IMR-90 (cell line): ENCODE results near the gene MORN4. TPM values are rescaled to one million over a fixed set of nuclear protein-coding genes. Genes with fewer than 3 reads are reported as not detected.

Experiments used
- ATAC-seq: fragments of 200-7000 bp; cut with Tn5 transposase; 2 replicates; pipeline ENCODE4 v1.9.1; 2020; ENCODE audit warnings: low read depth, mild to moderate bottlenecking, moderate library complexity
- BruUV-seq: library from RNA; stranded (reverse); fragments of 400-500 nt; replicated peaks from 2 replicates; lab custom pipeline; 2021; lab: Mats Ljungman, UMichigan
- CTCF ChIA-PET: fragments of 300-600 bp; formaldehyde crosslinking; extraction: SDS; loops from one replicate; lab custom pipeline; 2021; ENCODE audit warnings: antibody characterized with exemption; lab: Yijun Ruan, JAX
- POLR2A ChIA-PET: fragments of 300-600 bp; sonication (Branson Sonifier 250); formaldehyde crosslinking; loops from one replicate; lab custom pipeline; 2022; ENCODE audit warnings: antibody characterized with exemption; ENCODE audit not compliant: unreplicated experiment; lab: Charles Lee
- DNase-seq: peaks from one replicate; pipeline ENCODE4 v3.0.0; 2013
- H2AFZ ChIP-seq: replicated peaks from 2 replicates; pipeline ENCODE3; 2013; ENCODE audit warnings: low read length, mild to moderate bottlenecking; ENCODE audit not compliant: poor library complexity
- H2AK5ac ChIP-seq: 2 replicates; pipeline ENCODE4 v1.6.1; 2013; ENCODE audit warnings: low read depth, low read length, inconsistent platforms
- H2AK9ac ChIP-seq: replicated peaks from 2 replicates; pipeline ENCODE3; 2013; ENCODE audit warnings: mild to moderate bottlenecking, low read depth, low read length, moderate library complexity; ENCODE audit not compliant: poor library complexity
- H2BK120ac ChIP-seq: 2 replicates; pipeline ENCODE4 v1.6.1; 2013; ENCODE audit warnings: low read depth, low read length, inconsistent platforms
- H2BK15ac ChIP-seq: 3 replicates; pipeline ENCODE4 v1.6.1; 2013; ENCODE audit warnings: low read depth, low read length, inconsistent platforms
- H2BK20ac ChIP-seq: 2 replicates; pipeline ENCODE4 v1.6.1; 2013; ENCODE audit warnings: low read depth, mild to moderate bottlenecking, inconsistent platforms, low read length, moderate library complexity
- H2BK5ac ChIP-seq: 2 replicates; pipeline ENCODE4 v1.6.1; 2013; ENCODE audit warnings: mild to moderate bottlenecking, low read depth, low read length, inconsistent platforms; ENCODE audit not compliant: poor library complexity, severe bottlenecking
- H3K14ac ChIP-seq: replicated peaks from 2 replicates; pipeline ENCODE4 v1.6.1; 2013; ENCODE audit warnings: low read depth, low read length, inconsistent platforms
- H3K18ac ChIP-seq: 2 replicates; pipeline ENCODE4 v1.6.1; 2013; ENCODE audit warnings: low read depth, low read length, control low read depth
- H3K23ac ChIP-seq: 2 replicates; pipeline ENCODE4 v1.6.1; 2013; ENCODE audit warnings: low read depth, low read length, inconsistent platforms
- H3K27ac ChIP-seq: 2 replicates; pipeline ENCODE4 v1.5.1; 2013; ENCODE audit warnings: mild to moderate bottlenecking, control low read depth, low read length; ENCODE audit not compliant: insufficient read depth
- H3K27me3 ChIP-seq: 2 replicates; pipeline ENCODE4 v1.6.1; 2013; ENCODE audit warnings: low read length; ENCODE audit not compliant: control insufficient read depth, insufficient read depth
- H3K36me3 ChIP-seq: 2 replicates; pipeline ENCODE4 v1.6.1; 2013; ENCODE audit warnings: low read length, mixed read lengths; ENCODE audit not compliant: control insufficient read depth, insufficient read depth
- H3K4ac ChIP-seq: 2 replicates; pipeline ENCODE4 v1.6.1; 2013; ENCODE audit warnings: low read depth, low read length, inconsistent platforms
- H3K4me1 ChIP-seq: 2 replicates; pipeline ENCODE4 v1.6.1; 2013; ENCODE audit warnings: low read length, mixed read lengths; ENCODE audit not compliant: control insufficient read depth, insufficient read depth
- H3K4me2 ChIP-seq: 2 replicates; pipeline ENCODE4 v1.6.1; 2013; ENCODE audit warnings: low read depth, mild to moderate bottlenecking, control low read depth, low read length, moderate library complexity
- H3K4me3 ChIP-seq: 2 replicates; pipeline ENCODE4 v1.5.1; 2013; ENCODE audit warnings: low read depth, mild to moderate bottlenecking, control low read depth, low read length, moderate library complexity; ENCODE audit not compliant: insufficient read depth
- H3K56ac ChIP-seq: 2 replicates; pipeline ENCODE4 v1.6.1; 2013; ENCODE audit warnings: low read length, inconsistent platforms; ENCODE audit not compliant: insufficient read depth; ENCODE audit errors: extremely low read depth
- H3K79me1 ChIP-seq, 2 experiments: 2 replicates each; pipeline ENCODE4 v1.6.1; 2013; ENCODE audit warnings: low read length in 2 of 2, inconsistent platforms in 1 of 2, low read depth in 1 of 2
- H3K9ac ChIP-seq: 2 replicates; pipeline ENCODE4 v1.6.1; 2013; ENCODE audit warnings: low read depth, low read length, control low read depth
- H3K9me1 ChIP-seq: 2 replicates; pipeline ENCODE4 v1.6.1; 2013; ENCODE audit warnings: low read length, inconsistent platforms; ENCODE audit not compliant: insufficient read depth
- H3K9me3 ChIP-seq: 2 replicates; pipeline ENCODE4 v1.6.1; 2013; ENCODE audit warnings: low read length; ENCODE audit not compliant: control insufficient read depth, insufficient read depth
- H4K20me1 ChIP-seq: 2 replicates; pipeline ENCODE4 v1.6.1; 2013; ENCODE audit warnings: low read length, inconsistent platforms; ENCODE audit not compliant: insufficient read depth
- H4K5ac ChIP-seq: 2 replicates; pipeline ENCODE4 v1.6.1; 2013; ENCODE audit warnings: mild to moderate bottlenecking, low read depth, low read length, control low read depth
- H4K8ac ChIP-seq, 2 experiments: 2 replicates each; pipeline ENCODE4 v1.6.1; 2013; ENCODE audit warnings: low read depth in 2 of 2, low read length in 2 of 2, control low read depth in 1 of 2, inconsistent platforms in 1 of 2
- H4K91ac ChIP-seq: 2 replicates; pipeline ENCODE4 v1.6.1; 2013; ENCODE audit warnings: low read depth, low read length, inconsistent platforms; ENCODE audit not compliant: insufficient read depth
- BHLHE40 ChIP-seq: fragments of 150-350 bp; IDR thresholded peaks from 2 replicates; pipeline ENCODE4 v1.6.1; 2016; ENCODE audit warnings: mild to moderate bottlenecking, low read depth, low read length
- CHD1 ChIP-seq: IDR thresholded peaks from 2 replicates; pipeline ENCODE4 v1.6.1; 2012; ENCODE audit warnings: low read depth, low read length, improper control_type of control experiment
- CTCF ChIP-seq: conservative IDR thresholded peaks from 2 replicates; pipeline ENCODE4 v1.5.1; 2012; ENCODE audit warnings: mild to moderate bottlenecking, low read depth, low read length, improper control_type of control experiment
- FOS ChIP-seq: fragments of 150-350 bp; IDR thresholded peaks from 2 replicates; pipeline ENCODE4 v1.6.1; 2016; ENCODE audit warnings: low read depth, low read length
- MAFK ChIP-seq: IDR thresholded peaks from 2 replicates; pipeline ENCODE4 v1.6.1; 2012; ENCODE audit warnings: low read depth, low read length, improper control_type of control experiment
- MAZ ChIP-seq: IDR thresholded peaks from 2 replicates; pipeline ENCODE4 v1.6.1; 2012; ENCODE audit warnings: low read depth, mild to moderate bottlenecking, low read length, improper control_type of control experiment, moderate library complexity, borderline replicate concordance
- MXI1 ChIP-seq: IDR thresholded peaks from 2 replicates; pipeline ENCODE4 v1.6.1; 2012; ENCODE audit warnings: low read depth, mild to moderate bottlenecking, low read length, moderate library complexity, borderline replicate concordance
- NFE2L2 ChIP-seq: fragments of 150-350 bp; IDR thresholded peaks from 2 replicates; pipeline ENCODE4 v1.6.1; 2016; ENCODE audit warnings: low read depth, mild to moderate bottlenecking, low read length
- POLR2A ChIP-seq: IDR thresholded peaks from 2 replicates; pipeline ENCODE4 v1.6.1; 2012; ENCODE audit warnings: mild to moderate bottlenecking, low read depth, low read length
- RAD21 ChIP-seq: IDR thresholded peaks from 2 replicates; pipeline ENCODE4 v1.6.1; 2012; ENCODE audit warnings: low read length, improper control_type of control experiment
- RCOR1 ChIP-seq: IDR thresholded peaks from 2 replicates; pipeline ENCODE4 v1.6.1; 2012; ENCODE audit warnings: mild to moderate bottlenecking, low read length, improper control_type of control experiment; ENCODE audit not compliant: insufficient replicate concordance
- RFX5 ChIP-seq: IDR thresholded peaks from 2 replicates; pipeline ENCODE4 v1.8.0; 2012; ENCODE audit warnings: low read depth, mild to moderate bottlenecking, low read length, moderate library complexity
- SMC3 ChIP-seq: fragments of 150-350 bp; IDR thresholded peaks from 2 replicates; pipeline ENCODE4 v1.6.1; 2016; ENCODE audit warnings: low read depth, mild to moderate bottlenecking, antibody characterized with exemption, low read length, moderate library complexity
- WGBS, 2 experiments: methylation state at CpG; one replicate each; pipeline versions ENCODE4 v1.1.5 to v1.1.7; 2013; ENCODE audit warnings: missing lambda C conversion rate in 2 of 2; ENCODE audit not compliant: insufficient read length in 1 of 2; ENCODE audit errors: extremely low coverage in 2 of 2; 5-methylcytosine and 5-hydroxymethylcytosine counted together
- dilution Hi-C: fragments of 300-500 bp; cut with HindIII; formaldehyde crosslinking; loops from one replicate; pipeline ENCODE4 v1.14.3; 2018; ENCODE audit warnings: low sequenced_read_pairs; ENCODE audit not compliant: unreplicated experiment
- in situ Hi-C: fragments of 300-500 bp; cut with MboI; formaldehyde crosslinking; loops from 3 replicates; pipeline ENCODE4 v1.14.3; 2019; ENCODE audit warnings: low sequenced_read_pairs, inconsistent platforms, mixed read lengths
- intact Hi-C: fragments of 100-400 bp; cut with micrococcal nuclease; formaldehyde crosslinking; loops from 2 replicates; pipeline ENCODE4 v1.10.0; 2022
- polyA plus RNA-seq, 3 experiments: library from polyadenylated mRNA; depleted of rRNA; stranded (reverse); fragments of >200 nt; gene quantifications; 2 replicates each; pipeline ENCODE4 v1.2.3, GENCODE V29; 2012; ENCODE audit warnings: low replicate concordance in 1 of 3
- total RNA-seq: library from RNA; depleted of rRNA; stranded (reverse); fragments of >200 nt; gene quantifications from 2 replicates; pipeline ENCODE4 v1.2.3, GENCODE V29; 2012
- TF ChIP-seq, protein P1 (sequence below): fragments of 150-350 bp; IDR thresholded peaks from 2 replicates; pipeline ENCODE4 v1.6.1; 2017; ENCODE audit warnings: mild to moderate bottlenecking, antibody characterized with exemption, low read length, low read depth
- TF ChIP-seq, protein P2 (sequence below): fragments of 150-350 bp; IDR thresholded peaks from 2 replicates; pipeline ENCODE4 v1.6.1; 2016; ENCODE audit warnings: low read depth, mild to moderate bottlenecking, low read length, moderate library complexity, borderline replicate concordance

The MORN4 gene
- total and polyA plus RNA-seq, 2 of the 4 experiments (the other 2 are of a cell fraction), result 3.2 to 8.4 TPM

- Histone ChIP-seq H2AK9ac (no peak overlapping the region), H4K91ac (no peak overlapping the region), H2BK15ac (no peak overlapping the region), H3K4ac (no peak overlapping the region), H3K4me3 (no peak overlapping the region), H3K18ac (no peak overlapping the region), H3K4me2 (no peak overlapping the region), H3K27me3 (no peaks in the 10 kb centered on the region), H2BK5ac (no peak overlapping the region), H3K23ac (no peak overlapping the region), H2AK5ac (no peak overlapping the region), H3K14ac (no peak overlapping the region), H3K9me3 (no peaks in the 10 kb centered on the region), H3K36me3 (no peaks in the 10 kb centered on the region), H2BK120ac (no peak overlapping the region), H2AFZ (no peak overlapping the region), H3K4me1 (no peaks in the 10 kb centered on the region), H3K56ac (no peak overlapping the region), H3K79me1 (no peaks in the 10 kb centered on the region), H2BK20ac (no peak overlapping the region), H3K9me1 (no peaks in the 10 kb centered on the region), H4K8ac (no peak overlapping the region), H4K20me1 (no peaks in the 10 kb centered on the region), H3K9ac (no peak overlapping the region), H4K5ac (no peak overlapping the region), H3K27ac (no peak overlapping the region)
- intact Hi-C loops (no loop called here), in situ Hi-C loops (no loop called here), dilution Hi-C loops (no loop called here)
- CTCF ChIA-PET, result interaction anchor here (0.6 to 1.6 kb wide), 3 partner anchors 11 to 59 kb away, joined by 3 to 7 read pairs (median 4); no protein-coding TSS in a partner anchor
- BruUV-seq, result no TSS peak
- DNase-seq (no peak), ATAC-seq (no peak)
- POLR2A ChIA-PET, result no interaction called here
- 81% methylated on average over 3 of the region's 13 CpGs; no CpG with 5 or more reads in 1 of the 2 experiments for WGBS, 2 experiments
- TF ChIP-seq FOS (no peak), MAFK (no peak), MAZ (no peak), POLR2A (no peak), NFE2L2 (no peak), RFX5 (no peak), RAD21 (no peak), MXI1 (no peak), BHLHE40 (no peak), SMC3 (no peak), CTCF (no peak), CHD1 (no peak), RCOR1 (no peak)
- TF ChIP-seq, protein P1, sequence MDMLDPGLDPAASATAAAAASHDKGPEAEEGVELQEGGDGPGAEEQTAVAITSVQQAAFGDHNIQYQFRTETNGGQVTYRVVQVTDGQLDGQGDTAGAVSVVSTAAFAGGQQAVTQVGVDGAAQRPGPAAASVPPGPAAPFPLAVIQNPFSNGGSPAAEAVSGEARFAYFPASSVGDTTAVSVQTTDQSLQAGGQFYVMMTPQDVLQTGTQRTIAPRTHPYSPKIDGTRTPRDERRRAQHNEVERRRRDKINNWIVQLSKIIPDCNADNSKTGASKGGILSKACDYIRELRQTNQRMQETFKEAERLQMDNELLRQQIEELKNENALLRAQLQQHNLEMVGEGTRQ, result no peak
- TF ChIP-seq, protein P2, sequence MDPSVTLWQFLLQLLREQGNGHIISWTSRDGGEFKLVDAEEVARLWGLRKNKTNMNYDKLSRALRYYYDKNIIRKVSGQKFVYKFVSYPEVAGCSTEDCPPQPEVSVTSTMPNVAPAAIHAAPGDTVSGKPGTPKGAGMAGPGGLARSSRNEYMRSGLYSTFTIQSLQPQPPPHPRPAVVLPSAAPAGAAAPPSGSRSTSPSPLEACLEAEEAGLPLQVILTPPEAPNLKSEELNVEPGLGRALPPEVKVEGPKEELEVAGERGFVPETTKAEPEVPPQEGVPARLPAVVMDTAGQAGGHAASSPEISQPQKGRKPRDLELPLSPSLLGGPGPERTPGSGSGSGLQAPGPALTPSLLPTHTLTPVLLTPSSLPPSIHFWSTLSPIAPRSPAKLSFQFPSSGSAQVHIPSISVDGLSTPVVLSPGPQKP, result no peak
Observed at GRCh38 chr10:97608991-97609561, 24.2 kb downstream of the MORN4 start.
